ENCODE measurements around the gene MTG1.

MTG1 gene, protein sequence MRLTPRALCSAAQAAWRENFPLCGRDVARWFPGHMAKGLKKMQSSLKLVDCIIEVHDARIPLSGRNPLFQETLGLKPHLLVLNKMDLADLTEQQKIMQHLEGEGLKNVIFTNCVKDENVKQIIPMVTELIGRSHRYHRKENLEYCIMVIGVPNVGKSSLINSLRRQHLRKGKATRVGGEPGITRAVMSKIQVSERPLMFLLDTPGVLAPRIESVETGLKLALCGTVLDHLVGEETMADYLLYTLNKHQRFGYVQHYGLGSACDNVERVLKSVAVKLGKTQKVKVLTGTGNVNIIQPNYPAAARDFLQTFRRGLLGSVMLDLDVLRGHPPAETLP

DNA sequence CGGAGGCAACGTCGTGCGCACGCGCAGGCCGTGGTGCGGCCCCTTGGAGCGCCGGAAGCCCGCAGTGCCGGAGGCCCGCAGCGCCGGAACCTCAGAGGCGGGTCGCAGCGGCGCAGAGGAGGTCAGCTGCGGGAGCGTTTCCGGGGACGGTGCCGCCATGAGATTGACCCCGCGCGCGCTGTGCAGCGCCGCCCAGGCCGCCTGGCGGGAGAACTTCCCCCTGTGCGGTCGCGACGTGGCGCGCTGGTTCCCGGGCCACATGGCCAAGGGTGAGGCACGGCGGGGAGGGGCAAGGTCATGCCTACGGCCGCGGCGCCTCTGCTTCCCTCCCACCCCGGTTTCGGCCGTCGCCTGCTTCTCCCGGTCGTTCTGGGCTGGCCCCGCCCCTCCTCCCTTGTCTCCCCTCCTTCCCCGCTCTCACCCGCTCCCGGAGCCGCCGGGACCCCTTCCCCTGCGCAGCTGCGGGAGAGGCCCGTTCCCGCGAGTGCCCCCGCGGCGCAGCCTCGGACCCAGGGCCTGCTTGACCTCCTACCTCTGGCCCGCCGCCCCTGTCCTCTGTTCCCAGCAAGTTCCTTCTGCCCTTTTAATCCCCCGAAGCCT is at the start of gene MTG1:
TSS of gene MTG1 (plus strand) at position 94 of the 600 bp plus-strand sequence. CDS start at position 158, 64 bp downstream.
- DNase-seq = peak; percentile 89

DNA sequence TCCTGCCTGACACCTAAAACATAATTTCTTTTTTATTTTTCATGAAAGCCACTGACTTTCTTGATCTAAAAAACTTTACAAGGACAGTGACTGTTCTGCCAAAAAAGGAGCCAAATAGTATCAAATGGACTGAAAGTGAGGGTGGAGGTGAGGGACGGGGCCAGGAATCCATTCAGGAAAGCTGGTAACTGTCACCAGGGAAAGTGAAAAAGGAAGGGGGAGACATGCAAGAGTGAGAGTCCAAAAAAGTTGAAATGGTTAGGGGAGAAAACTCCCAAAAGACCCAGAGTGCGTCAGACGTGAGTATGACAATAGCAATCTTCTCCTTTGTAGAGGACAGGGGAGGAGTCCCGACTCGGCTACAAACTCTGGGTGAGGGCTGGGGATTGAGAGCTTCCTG is 49.7 kb upstream of the MTG1 start:
- DNase-seq = no peak

DNA sequence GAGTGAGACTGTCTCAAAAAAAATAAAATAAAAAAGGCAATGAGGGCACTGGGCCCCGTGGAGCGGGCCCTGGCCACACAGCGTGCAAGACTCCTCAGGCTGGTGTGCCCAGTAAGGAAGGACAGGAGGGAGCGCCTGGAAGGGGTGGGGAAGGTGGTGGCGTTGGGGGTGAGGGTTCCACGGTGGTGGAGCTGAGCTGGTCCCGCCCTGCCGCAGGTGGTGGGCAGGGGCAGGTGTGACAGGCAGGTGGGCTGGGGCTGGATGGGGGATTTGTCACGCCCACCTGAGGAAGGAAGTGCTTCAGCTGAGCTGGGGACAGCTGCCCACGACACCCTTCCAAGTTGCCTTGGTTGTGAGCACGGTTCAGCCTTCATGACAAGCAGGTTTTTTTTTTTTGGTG is 47.5 kb upstream of the MTG1 start:
- DNase-seq = no peak

DNA sequence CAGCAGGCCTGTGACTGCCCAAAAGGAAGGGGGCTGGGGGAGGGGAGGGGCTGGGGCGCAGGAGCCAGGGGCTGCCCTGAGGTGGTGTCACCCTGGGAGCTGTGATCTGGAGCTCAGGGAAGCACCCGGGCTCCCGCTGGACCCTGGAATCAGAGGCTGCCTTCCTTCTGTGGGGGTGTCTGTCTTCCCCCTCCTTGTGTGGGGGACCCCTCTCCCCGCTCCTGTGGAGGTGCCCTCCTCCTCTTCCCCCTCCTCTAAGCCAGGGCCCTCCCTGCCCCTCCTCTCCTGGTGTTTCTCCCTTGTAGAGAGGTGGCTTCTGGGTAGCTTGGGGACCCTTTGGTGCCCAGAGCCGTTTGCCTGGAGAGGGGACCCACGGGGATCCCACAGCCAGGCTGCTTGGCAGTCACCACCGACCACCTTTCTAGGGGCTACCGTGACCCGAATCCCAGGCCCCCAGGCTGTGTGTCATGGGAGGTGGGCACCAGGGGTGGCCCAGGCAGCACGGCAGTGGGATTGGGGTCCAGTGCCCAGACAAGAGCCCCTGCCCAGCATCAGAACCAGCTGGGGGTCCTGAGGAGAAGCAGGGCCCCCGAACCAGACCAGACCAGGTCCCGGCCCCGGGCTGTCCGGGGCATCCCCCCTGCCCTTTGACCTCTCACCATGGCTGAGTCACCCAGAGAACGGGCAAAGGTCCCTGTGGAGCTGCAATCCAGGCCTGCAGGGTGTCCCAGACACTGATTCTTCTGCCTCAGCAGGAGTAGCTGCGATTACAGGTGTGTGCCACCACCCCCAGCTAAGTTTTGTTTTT is 46.0 kb upstream of the MTG1 start:
- DNase-seq = no peak

DNA sequence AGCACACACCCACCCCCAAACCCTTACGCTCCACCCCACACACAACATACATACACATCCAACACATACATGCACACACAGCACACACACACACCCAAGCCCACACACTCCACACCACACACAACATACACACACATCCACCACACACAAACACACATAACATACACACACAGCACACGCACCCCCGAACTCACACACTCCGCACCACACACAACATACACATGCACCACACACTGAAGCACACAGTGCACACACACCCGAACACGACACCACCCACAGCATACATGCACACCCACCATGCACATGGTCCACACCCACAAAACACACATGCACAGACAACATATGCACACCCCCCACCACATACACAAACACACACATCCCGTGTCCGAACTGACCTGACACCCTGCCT is 44.8 kb upstream of the MTG1 start:
- no peak for DNase-seq

DNA sequence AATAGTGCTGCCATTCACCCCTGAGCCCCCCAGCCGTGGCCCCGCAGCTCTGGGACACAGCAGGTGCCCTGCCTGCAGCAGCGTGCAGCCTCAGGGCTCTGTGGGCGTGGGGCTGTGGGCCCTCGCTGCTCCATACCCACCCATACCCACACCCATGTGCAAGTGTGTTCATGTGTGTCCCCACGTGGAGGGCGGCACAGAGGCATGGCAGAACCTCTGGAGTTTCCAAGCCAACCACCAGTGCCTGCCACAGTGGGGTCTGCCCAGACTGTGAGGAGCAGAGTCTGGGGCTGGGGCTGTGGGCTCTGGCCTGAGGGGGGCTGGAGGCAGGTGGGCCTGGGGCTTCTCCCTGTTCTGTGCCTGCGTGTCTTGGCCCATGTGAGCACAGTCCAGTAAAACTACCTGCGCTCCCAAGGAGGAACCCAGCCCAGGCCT is 44.4 kb upstream of the MTG1 start:
- no peak for DNase-seq

DNA sequence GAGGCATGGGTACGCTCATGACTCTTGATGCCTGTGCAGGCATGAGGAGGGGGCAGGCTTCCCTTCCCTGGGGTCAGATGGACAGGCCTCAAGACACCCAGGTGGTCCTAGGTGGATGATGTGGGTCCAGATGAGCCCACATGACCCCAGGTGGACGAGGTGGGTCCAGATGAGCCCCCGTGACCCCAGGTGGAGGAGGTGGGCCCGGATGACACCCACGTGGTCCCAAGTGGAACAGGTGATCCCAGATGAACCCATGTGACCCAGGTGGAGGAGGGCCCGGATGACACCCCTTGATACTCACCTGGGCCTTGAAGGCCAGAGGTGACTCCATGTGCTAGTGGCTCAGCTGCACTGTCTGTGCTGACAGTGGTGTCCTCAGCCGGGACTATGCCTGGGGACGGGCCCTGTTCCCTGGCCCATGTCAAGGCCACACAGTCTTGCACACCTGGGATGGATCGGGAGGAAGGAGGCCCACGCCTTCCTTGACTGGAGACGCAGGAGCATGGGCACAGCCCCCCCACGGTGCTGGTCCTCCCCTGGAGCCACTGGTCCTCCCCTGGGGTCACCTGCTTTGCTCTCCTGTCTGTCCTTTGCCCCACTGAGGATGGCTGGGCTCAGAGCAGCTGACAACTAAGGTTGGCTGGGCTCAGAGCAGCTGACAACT is 43.5 kb upstream of the MTG1 start:
- no peak for DNase-seq

DNA sequence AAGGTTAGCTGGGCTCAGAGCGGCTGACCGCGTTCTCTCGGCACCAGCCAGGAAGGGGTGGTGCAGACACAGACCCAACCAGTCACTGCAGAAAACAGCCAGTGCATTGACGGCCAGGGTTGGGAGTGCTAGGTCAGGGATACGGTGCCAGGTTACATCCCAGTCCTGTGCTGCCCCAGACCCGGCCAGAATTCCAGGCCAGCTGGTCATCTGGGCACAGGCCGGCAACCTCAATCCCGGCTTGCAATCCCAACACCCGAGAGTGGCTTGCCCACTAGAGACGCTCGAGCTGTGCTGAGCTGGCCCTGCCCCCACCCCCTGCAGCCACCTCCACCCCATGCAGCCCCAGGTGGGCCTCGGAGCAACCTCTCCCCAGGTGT is 43.0 kb upstream of the MTG1 start:
- no peak for DNase-seq

DNA sequence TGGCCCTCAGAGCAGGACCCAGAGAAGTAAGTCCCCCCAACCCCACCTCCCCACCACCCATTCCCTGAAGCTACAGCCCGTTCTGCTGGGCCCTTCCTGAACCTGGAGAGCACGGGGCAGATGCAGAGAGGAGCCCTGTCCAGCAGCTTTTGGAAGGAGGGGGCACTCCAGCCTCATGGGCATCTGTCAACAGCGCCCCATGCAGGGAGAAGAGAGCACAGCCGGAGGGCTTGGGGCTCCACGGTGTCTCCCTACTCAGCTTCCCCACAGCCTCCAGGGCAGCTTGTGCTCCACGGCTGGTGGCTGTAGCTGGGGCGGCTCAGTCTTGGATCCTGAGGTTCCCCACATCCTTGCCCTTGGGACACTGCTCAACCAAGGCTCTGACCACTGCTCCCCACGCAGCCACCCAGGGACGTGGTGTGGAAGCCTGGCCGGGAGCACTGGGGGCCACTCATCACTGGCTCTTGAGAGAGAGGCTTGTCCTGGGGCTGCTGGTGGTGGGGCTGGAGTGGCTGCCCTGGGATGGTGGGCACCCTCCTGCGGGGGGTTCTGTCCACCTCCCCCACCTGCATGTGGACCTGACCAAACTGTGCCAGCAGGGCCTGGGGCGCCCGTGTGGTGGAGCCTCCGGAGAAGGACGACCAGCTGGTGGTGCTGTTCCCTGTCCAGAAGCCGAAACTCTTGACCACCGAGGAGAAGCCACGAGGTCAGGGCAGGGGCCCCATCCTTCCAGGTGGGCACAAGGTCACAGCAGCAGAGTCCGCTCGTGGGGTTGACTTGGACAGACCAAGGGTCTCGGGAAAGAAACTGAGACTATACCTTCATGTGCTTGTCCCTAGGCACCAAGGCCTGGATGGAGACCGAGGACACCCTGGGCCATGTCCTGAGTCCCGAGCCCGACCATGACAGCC is 42.3 kb upstream of the MTG1 start:
- no peak for DNase-seq

DNA sequence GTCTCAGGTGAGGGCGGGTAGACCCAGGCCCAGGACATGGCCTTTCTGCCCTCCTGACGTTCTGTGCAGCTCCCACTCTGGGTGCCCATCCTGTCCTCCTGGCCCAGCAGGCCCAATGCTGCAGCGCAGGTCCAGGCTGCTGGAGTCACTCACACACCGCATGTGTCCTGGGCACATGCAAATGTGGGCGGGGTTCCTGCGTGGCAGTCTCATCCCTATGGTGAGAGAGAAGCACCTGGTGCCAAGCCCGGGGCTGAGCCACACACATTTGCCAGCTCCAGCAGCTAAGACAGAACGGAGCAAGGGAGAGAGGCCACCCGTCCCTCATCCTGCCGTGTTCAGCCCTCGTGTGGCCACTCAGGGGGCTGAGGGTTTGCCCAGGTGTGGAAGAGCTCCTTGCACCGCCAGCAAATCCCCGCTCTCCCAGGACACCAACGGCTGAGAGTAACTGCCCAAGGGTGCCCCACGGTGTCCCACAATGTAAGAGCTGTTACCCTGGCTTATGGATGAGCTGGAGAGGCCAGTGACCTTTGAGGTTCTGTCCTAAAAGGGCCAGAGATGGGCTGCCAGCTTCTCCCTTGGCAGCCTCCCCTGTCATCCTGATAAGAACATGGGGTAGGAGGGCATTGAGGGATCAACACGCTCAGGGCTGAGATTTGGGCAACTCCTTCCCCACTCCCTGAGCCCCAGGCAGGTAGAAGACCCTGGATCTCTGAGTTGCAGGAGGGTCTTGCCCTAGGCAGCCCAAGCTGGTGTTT is 40.6 kb upstream of the MTG1 start:
- no peak for DNase-seq

DNA sequence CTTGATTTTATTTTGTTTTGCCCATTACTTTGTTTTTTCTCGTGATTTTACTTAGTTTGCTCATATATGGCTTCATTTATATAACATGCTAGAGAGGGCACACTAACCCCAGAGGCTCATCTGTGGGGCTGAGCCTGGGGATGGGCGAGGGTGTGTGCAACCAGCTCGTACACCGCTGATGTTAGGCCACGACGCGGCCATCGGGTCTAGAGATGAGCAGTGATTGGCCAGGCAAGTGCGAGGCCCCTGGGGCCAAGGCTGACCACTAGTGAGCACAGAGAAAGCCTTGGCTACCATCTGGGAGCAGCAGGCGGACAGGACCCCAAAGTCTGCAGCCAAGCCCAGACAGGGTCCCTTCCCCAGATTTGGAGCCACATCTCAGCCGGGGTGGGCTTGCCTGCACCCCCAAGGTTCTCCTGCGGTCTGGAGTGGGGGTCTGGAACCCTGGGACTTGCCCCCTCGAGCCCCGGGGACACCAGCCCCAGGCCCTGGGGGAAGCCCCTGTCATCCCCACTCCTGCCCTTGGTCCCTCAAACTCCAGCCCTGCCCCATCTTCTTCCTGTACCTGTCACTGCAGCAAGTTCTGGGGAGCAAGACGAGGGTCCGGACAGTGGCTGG is 39.9 kb upstream of the MTG1 start:
- no peak for DNase-seq

DNA sequence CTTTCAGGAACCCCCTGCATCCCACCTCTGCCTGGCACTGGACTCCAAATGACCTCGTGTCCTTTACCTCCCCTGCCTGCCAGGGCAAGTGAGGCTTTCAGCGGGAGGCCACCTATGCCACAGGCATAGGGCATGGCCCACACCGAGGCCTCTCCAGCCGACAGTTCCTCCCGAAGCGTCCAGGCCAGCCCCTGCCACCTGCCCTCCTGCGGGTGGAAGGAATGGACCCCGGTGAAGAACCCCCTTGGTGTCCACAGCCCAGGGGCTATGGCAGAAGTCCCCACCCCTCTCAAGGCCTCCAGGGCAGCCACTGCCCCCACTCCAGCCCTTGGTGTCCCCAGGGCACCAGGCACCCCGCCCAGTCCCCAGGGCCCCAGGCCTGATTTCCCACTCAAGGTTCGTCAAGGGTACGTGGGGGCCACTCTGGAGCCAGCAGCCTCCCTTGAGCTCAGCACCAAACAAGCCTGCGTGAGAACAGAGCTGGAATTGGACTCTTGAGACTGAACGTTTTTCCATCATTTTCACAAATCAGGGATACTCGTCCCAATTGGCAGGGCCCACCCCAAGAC is 39.2 kb upstream of the MTG1 start:
- no peak for DNase-seq

DNA sequence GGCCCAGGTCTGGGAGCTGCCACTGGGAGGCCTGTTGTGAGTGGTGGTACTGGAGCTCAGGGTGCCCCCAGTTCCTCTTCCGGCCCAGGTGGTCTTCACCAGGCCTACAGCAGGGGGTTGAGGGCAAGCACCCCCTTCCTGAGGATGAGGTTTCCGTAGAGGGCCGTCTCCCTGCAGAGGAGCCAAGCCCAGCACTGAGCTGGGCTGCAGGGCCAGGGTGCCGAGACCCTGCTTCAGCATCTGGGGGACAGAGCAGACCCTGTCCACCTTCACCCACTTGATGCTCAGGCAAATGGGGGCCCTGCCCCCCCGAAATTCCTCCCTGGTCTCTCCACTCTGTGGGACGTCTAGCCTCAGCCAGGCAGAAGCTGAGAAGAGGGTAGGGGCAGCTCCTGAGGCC is 38.7 kb upstream of the MTG1 start:
- DNase-seq = no peak

DNA sequence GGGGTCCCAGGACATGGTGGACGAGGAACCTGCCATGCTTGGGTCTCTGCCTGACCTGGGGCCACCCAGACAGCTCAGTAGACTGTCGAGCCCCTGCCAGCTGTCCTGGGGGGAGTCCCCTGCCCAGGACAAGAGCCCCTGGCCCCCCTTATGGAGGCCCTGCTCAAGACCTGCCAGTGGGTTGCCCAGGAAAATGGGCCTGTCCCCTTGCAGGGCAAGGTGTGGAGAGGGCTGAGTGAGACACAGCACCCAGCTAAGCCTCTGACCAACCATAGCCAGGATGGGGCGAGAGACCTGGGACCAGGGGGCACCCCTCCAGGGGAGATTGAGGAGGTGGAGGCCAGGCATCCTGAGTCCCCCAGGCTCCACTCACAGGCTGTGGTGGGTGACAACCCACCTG is 38.0 kb upstream of the MTG1 start:
- no peak for DNase-seq

DNA sequence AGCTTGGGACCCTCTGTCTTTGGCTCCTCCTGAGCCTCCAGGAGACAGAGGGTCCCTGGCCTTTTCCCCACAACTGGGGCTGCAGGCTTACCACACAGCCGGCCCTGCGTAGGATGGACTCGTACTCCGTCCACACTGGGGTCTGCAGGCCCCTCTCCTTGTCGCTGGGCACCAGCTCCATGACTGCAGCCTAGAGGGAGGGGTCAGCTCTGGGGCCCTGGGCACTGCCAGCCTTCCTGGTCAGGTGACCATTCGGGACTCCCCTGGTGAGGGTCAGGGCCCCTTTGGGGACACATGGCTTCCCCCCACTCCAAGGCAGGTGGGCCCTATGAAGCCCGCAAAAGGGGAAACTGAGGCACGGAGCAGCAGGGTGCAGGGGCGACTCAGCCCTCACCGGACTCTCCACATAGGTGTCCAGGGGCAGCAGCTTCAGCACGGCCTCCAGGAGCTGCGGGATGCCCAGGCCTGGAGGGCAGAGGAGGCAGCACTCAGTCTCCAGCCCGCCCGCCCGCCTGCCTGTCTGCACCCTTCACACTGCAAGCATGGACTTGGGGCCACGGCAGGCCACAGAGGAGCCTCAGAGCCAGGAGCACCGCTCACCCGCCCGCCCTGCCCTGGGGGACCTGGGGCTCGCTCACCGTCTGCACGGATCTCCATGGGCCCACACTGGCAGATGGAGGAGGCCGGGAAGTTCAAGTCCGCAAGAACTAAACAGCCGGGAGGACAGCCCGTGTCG is 37.2 kb upstream of the MTG1 start:
- DNase-seq = no peak

DNA sequence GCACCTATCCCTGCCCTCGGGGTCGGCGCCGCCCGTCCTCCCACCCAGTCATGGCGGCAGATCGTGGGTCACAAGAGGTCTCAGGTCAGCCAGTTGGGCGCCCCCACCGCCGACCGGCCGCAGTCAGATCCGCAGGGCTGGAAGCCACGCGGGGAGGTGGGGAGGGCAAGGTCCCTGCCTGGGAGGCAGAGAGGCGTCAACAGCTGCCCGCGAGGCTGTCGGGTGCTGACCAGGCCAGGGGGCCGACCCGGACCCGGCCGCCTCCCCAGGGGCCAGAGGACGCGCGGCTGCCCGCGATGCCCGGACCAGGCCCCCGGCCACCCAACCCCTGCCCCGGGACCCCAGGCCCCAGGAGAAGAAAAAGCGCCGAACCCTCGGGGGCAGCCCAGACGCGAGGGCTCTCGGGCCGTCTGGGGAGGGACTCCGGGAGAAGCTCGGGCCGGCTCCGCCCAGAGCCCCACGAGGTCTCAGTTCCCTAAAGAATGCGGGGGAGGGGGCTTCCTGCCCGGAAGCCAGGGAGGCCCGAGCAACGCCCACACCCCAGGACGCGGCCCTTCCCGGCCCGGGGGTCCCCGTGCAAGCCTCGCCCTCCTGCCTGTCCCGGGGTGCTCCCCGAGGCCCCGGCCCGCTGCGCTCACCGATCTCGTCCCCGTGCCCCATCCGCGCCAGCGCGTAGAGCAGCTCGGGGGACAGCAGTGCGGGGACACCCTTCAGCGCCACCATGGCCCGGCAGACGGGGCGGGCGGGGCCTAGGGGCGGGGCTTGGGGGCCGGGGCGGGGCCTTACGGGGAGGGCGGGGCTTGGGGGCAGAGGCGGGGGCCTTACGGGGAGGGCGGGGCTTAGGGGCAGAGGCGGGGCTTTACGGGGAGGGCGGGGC is 36.4 kb upstream of the MTG1 start, which contains the start of gene FUOM:
TSS of gene FUOM (minus strand) at position 735 of the 877 bp plus-strand sequence. CDS start at position 723, 12 bp downstream.
- peak; percentile 9 for DNase-seq

DNA sequence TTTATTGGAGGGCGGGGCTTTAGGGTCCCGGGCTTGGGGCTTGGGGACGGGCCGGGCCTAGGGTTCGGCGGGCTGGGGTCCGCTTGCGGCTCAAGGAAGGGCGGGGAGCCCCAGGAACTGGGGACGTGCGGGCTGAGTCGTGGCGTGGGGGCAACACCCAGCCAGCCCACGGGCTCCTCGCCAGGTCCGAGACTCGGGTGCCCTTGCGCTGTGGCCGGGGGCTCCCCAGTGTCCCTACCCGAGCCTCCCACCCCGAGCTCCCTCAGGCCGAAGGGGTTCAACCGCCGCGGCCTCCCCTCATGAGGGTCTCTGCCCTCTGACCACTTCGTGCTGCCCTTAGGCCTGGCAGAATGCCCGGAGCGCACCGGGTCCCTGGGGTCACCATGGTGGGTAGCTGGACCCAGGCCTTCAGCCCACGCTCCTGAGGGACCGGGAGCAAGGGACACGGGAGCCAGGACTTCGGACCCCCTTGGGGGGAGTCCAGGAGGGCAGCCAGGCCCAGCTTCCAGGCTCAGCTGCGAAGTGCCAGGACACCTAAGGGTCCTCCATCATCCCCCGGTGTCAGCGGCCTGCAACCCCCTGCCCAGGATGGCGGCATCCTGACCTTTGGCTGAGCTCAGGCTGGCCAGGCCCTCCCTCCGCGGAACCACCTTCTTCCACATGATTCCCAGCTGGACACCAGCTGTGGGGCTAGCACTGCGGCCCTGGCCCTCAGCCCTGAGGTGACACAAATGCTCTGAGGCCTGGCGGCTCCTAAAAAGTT is 35.6 kb upstream of the MTG1 start:
- no peak for DNase-seq

DNA sequence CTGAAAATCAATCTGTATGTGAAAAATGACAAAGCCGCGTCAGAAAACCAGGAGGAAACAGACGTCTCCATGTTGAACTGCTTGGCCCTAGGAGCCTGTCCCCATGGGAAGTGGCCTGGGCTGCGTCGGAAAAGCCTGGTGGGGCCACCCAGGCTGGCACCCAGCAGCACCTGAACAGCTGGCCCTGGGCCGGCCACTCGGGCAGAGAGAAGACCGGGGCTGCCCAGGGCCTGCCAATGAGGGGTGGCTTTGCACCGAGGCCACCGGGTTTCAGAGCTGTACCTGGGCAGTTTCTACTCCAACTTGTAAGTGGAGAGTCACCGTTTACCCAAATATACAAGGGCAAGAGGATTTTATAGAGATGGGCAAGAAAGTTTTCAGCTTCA is 35.0 kb upstream of the MTG1 start:
- no peak for DNase-seq

Data from HCEC 1CT (cell line).